Measurements from ENCODE around the gene MICAL3. TPM values are rescaled to one million over a fixed set of nuclear protein-coding genes. Genes with fewer than 3 reads are reported as not detected.

Gene MICAL3
- total and polyA plus RNA-seq, 4 donors: 4.4 to 30.7 (median 15.4) TPM

DNA sequence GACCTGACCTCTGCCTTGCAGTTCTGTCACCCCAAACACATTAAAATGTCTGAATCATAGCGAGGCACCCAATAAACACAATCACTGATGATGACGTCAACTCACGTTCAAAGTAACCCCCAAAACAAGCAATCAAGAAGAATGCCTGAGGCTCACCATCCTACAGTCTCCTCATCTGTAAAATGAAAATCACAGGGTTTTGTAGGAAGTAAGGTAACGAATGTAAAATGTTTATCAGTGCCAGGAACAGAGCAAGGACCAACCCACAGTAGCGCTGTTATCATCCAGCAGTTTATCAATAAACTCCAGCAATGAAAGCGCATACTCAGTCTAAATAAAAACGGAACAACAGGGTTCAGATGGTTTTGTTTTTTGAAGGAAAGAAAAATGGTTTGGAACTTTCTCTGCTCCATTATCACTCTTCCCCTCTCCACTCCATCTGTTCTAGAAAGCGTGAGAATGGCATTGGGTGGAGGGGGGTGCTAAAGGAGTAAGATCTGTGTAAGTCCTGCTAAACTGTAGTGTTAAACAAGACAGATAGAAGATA is 110.5 kb downstream of the MICAL3 start:
- DNase-seq (no peak), ATAC-seq (ENCODE audit: insufficient read depth, low FRiP score) (no peak)
- Histone ChIP-seq H3K27ac (ENCODE audit: low read depth in 1 of 2, low read length in 1 of 2) (peak overlapping the region in 1 of 2 donors; percentile 93), H3K4me3 (no peak overlapping the region), H3K27me3 (ENCODE audit: control insufficient read depth in 3 of 3, insufficient read depth in 3 of 3, low read length in 2 of 3) (peaks cover 0 to 3% (median 0%) of the 10 kb centered on the region in 3 donors), H3K36me3 (ENCODE audit: control insufficient read depth in 4 of 4, insufficient read depth in 4 of 4, low read length in 4 of 4) (no peaks in the 10 kb centered on the region), H3K9me3 (ENCODE audit: control insufficient read depth in 4 of 4, insufficient read depth in 3 of 4, low read length in 3 of 4) (no peaks in the 10 kb centered on the region), H3K4me1 (ENCODE audit: control insufficient read depth in 5 of 5, insufficient read depth in 5 of 5, low read length in 5 of 5) (peaks cover 12 to 41% (median 16%) of the 10 kb centered on the region in 5 donors), H3K9ac (ENCODE audit: insufficient read depth in 1 of 2, low read length in 2 of 2) (no peak overlapping the region)
- WGBS, 2 donors: 88 to 93% methylated on average over 8 of the region's 8 CpGs
- TF ChIP-seq, protein P1, sequence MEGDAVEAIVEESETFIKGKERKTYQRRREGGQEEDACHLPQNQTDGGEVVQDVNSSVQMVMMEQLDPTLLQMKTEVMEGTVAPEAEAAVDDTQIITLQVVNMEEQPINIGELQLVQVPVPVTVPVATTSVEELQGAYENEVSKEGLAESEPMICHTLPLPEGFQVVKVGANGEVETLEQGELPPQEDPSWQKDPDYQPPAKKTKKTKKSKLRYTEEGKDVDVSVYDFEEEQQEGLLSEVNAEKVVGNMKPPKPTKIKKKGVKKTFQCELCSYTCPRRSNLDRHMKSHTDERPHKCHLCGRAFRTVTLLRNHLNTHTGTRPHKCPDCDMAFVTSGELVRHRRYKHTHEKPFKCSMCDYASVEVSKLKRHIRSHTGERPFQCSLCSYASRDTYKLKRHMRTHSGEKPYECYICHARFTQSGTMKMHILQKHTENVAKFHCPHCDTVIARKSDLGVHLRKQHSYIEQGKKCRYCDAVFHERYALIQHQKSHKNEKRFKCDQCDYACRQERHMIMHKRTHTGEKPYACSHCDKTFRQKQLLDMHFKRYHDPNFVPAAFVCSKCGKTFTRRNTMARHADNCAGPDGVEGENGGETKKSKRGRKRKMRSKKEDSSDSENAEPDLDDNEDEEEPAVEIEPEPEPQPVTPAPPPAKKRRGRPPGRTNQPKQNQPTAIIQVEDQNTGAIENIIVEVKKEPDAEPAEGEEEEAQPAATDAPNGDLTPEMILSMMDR (IDR thresholded peaks at IDR 0.05; ENCODE audit: control extremely low read depth, extremely low read depth): no peak

DNA sequence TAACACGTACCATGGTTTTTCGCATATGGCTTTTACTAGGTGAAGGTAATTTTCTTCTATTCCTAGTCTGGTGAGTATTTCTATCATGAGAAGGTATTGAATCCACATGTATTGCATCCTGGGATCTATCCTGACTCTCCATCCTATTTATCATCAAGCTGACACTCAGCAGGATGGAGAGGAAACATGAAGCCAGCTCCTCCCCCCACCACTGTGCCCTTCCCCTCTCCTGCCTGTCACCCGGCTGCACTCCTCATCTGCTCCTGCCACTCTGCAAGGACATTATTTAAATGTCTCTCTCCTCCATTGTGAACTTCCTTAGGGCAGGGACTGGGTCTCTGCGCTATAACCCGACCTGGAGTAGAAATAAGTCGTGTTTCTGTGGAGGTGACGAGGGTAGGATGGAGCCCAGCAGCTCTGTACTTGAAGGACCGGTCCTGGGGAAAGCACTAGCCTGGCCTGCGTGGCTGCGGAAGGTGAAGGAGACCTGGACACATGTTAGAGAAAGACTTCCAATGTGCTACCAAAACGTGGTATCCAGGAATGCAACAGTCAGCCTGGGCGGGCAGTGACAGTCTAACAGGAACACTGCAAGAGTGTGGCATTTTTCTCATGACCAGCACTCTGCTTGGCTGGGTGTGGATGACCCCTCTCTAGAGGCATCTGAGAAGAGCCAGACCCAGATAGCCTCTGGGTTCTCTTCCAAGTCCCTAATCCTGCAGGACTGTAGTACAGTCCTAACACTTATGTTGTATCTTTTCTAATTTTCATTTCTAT is 111.2 kb downstream of the MICAL3 start:
- Histone ChIP-seq H3K9ac (ENCODE audit: insufficient read depth in 1 of 2, low read length in 2 of 2) (no peak overlapping the region), H3K4me3 (no peak overlapping the region), H3K36me3 (ENCODE audit: control insufficient read depth in 4 of 4, insufficient read depth in 4 of 4, low read length in 4 of 4) (no peaks in the 10 kb centered on the region), H3K4me1 (ENCODE audit: control insufficient read depth in 5 of 5, insufficient read depth in 5 of 5, low read length in 5 of 5) (peaks cover 9 to 41% (median 16%) of the 10 kb centered on the region in 5 donors), H3K27ac (ENCODE audit: low read depth in 1 of 2, low read length in 1 of 2) (peak overlapping the region in 1 of 2 donors; percentile 93), H3K27me3 (ENCODE audit: control insufficient read depth in 3 of 3, insufficient read depth in 3 of 3, low read length in 2 of 3) (peaks cover 0 to 3% (median 0%) of the 10 kb centered on the region in 3 donors), H3K9me3 (ENCODE audit: control insufficient read depth in 4 of 4, insufficient read depth in 3 of 4, low read length in 3 of 4) (no peaks in the 10 kb centered on the region)
- TF ChIP-seq, protein P1 (IDR thresholded peaks at IDR 0.05; ENCODE audit: control extremely low read depth, extremely low read depth): no peak
- DNase-seq: no peak
- WGBS, 2 donors: 82 to 90% methylated on average over 12 of the region's 12 CpGs
- ATAC-seq (ENCODE audit: insufficient read depth, low FRiP score): no peak

DNA sequence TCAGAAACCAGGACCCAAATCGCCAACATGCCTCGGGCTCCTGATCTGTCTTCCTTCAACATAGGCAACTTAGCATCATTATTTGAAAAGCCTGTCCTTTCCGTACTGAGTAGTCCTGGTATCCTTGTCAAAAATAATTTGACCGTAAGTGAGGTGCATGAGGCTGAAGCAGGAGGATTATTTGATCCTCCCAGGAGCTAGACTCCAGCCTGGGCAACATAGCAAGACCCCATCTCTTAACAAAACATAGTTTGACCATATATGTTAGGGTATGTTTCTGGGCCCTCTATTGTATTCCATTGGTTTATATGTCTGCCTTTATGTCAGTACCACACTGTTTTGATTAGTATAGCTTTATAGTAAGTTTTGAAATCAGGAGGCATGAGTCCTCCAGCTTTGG is 112.5 kb downstream of the MICAL3 start:
- peaks cover 9 to 41% (median 16%) of the 10 kb centered on the region in 5 donors for H3K4me1 ChIP-seq (ENCODE audit: control insufficient read depth in 5 of 5, insufficient read depth in 5 of 5, low read length in 5 of 5)
- WGBS, 2 donors: 97 to 99% methylated on average over 4 of the region's 4 CpGs
- H3K27me3 ChIP-seq (ENCODE audit: control insufficient read depth in 3 of 3, insufficient read depth in 3 of 3, low read length in 2 of 3): peaks cover 0 to 3% (median 0%) of the 10 kb centered on the region in 3 donors
- peaks cover 0 to under 1% (median 0%) of the 10 kb centered on the region in 4 donors for H3K36me3 ChIP-seq (ENCODE audit: control insufficient read depth in 4 of 4, insufficient read depth in 4 of 4, low read length in 4 of 4)
- no peak for ATAC-seq (ENCODE audit: insufficient read depth, low FRiP score)
- H3K9me3 ChIP-seq (ENCODE audit: control insufficient read depth in 4 of 4, insufficient read depth in 3 of 4, low read length in 3 of 4): no peaks in the 10 kb centered on the region
- no peak for DNase-seq
- H3K4me3 ChIP-seq: no peak overlapping the region
- H3K9ac ChIP-seq (ENCODE audit: insufficient read depth in 1 of 2, low read length in 2 of 2): no peak overlapping the region
- TF ChIP-seq, protein P1 (IDR thresholded peaks at IDR 0.05; ENCODE audit: control extremely low read depth, extremely low read depth): no peak
- H3K27ac ChIP-seq (ENCODE audit: low read depth in 1 of 2, low read length in 1 of 2): peak overlapping the region in 1 of 2 donors; percentile 81
